SJCRH30 (cell line): Measurements from ENCODE around the gene RNU1-2. TPM values are rescaled to one million over a fixed set of nuclear protein-coding genes. Genes with fewer than 3 reads are reported as not detected.
"Not testable (repeated sequence)": the region's sequence is repeated elsewhere in the genome, so short reads cannot be mapped to it uniquely, and the experiment has no call there.

Source experiments
- DNase-seq, 2 experiments: peaks; one replicate each; pipeline ENCODE4 v3.0.0-alpha.2; 2015 to 2020
- H3K27ac ChIP-seq: fragments of 250-450 bp; sonication (Bioruptor Pico); 2 replicates; pipeline ENCODE4 v1.5.1; 2020; ENCODE audit warnings: mild to moderate bottlenecking, moderate library complexity
- H3K27me3 ChIP-seq: fragments of 250-450 bp; sonication (Bioruptor Pico); 2 replicates; pipeline ENCODE4 v1.5.1; 2020; ENCODE audit warnings: mild to moderate bottlenecking, moderate library complexity
- H3K36me3 ChIP-seq: fragments of 250-450 bp; sonication (Bioruptor Pico); 2 replicates; pipeline ENCODE4 v1.5.1; 2020; ENCODE audit warnings: mild to moderate bottlenecking, moderate library complexity
- H3K4me1 ChIP-seq: fragments of 250-450 bp; sonication (Bioruptor Pico); 2 replicates; pipeline ENCODE4 v1.5.1; 2020; ENCODE audit warnings: mild to moderate bottlenecking, moderate library complexity
- H3K4me3 ChIP-seq: fragments of 250-450 bp; sonication (Bioruptor Pico); 2 replicates; pipeline ENCODE4 v1.5.1; 2020; ENCODE audit warnings: mild to moderate bottlenecking, moderate library complexity
- H3K9me3 ChIP-seq: fragments of 250-450 bp; sonication (Bioruptor Pico); replicated peaks from 2 replicates; pipeline ENCODE4 v1.5.1; 2020; ENCODE audit warnings: mild to moderate bottlenecking, moderate library complexity
- total RNA-seq: library from RNA; depleted of rRNA; stranded (reverse); fragments of >200 nt; shearing (Covaris generic); gene quantifications from 2 replicates; pipeline ENCODE4 v1.2.3, GENCODE V29; 2014; rRNA removed

RNU1-2 gene
- total RNA-seq, result under 0.01 TPM in 2 replicates

DNA sequence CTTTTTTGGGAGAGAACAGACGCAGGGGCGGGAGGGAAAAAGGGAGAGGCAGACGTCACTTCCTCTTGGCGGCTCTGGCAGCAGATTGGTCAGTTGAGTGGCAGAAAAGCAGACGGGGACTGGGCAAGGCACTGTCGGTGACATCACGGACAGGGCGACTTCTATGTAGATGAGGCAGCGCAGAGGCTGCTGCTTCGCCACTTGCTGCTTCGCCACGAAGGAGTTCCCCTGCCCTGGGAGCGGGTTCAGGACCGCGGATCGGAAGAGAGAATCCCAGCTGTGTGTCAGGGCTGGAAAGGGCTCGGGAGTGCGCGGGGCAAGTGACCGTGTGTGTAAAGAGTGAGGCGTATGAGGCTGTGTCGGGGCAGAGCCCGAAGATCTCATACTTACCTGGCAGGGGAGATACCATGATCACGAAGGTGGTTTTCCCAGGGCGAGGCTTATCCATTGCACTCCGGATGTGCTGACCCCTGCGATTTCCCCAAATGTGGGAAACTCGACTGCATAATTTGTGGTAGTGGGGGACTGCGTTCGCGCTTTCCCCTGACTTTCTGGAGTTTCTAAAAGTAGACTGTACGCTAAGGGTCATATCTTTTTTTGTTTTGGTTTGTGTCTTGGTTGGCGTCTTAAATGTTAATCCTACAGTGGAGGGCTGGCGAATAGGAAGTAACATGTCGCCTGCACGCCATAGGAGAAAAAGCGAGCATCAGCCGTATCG is at the start of gene RNU1-2:
Gene RNU1-2, plus strand, starts transcription at position 383 of the 718 bp plus-strand sequence.
- not testable (repeated sequence) for H3K36me3 ChIP-seq, H3K4me1 ChIP-seq, H3K27me3 ChIP-seq, H3K9me3 ChIP-seq
- peak; percentile 96 to 98 for DNase-seq
- peak within 1 kb of the TSS; percentile 92 for H3K27ac ChIP-seq
- H3K4me3 ChIP-seq, result peak within 1 kb of the TSS; percentile 60

DNA sequence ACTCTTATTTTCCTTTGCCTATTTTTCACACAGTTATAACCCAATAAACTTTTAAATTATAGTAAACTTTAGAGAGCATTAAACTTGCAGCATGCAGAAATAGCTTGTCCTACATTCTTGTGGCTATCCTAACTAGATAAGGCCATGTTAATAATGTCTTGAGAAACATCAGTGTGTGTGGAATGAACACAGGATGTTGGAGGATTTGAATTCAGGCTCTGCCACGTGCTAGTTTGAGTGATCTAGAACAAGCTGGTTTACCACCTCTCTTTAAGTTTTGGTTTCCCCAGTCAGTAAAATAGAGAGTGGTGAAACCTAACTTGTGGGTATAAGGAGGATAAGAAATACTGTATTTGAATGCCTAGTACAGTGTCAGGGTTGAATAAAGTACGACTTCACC is 39.6 kb upstream of the RNU1-2 start:
- not testable (repeated sequence) for H3K4me3 ChIP-seq, H3K27ac ChIP-seq, H3K36me3 ChIP-seq

DNA sequence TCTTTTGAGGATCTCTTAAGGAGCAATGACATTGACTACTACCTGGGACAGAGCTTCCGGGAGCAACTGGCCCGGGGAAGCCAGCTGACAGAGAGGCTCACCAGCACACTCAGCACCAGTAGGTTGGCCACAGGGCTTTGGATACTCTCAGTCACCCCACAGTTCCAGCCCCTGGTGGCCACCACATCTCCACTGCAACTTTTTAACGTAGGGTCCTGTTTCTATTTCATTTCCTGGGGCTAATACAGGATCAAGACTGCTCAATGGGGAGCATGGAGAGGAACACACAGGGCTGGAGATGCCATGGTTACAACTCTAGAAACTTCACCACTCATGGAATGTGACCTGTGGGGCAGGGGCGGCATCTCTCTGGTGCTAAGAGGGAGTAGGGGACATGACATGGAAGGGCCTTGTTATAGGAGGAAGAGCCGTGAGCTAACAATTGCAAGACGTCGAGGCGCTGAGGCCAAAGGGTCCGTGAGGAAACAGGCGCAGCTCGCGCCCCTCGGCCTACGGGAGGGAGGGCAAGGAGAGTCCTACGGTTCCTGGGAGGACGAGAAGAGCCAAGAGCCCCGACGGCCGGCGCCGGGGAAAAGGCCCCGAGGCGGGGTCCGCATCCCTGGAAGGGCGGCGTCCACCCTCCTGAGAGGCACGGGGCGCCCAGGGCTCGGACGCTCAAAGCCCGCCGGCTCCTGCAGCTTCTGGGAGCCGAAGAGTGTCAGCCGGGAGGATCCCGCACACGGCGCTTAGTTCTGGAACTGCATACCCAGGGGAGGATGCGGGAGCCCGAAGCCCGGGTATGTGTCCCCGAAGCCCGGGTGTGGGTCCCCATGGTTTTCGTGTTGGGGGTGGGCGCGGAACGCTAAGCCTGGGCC is 36.4 kb upstream of the RNU1-2 start:
- not testable (repeated sequence) for H3K27me3 ChIP-seq, DNase-seq, H3K27ac ChIP-seq, H3K4me1 ChIP-seq, H3K36me3 ChIP-seq, H3K9me3 ChIP-seq, H3K4me3 ChIP-seq

More for the DNA sequence above, 39.6 kb upstream of the RNU1-2 start:
- H3K27me3 ChIP-seq, H3K4me1 ChIP-seq, H3K9me3 ChIP-seq, DNase-seq: not testable (repeated sequence)

DNA sequence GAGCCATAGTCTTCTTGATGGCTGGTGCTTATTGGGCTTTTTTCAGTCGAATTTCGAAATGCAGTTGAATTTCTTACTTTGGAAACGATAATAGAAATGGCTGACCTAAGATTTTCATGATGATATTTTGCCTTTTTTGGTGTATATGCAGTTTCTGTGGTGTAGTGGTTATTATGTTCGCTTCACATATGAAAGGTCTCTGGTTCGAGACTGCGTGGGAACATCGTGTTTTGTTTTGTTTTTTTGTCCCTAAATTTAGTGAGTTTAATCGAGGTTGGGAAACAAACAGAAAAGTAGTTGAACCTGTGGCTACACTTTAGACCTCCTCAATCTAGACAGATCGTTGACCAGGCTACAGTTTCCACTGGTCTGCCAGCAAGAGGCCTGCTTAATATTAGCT is 35.7 kb upstream of the RNU1-2 start:
- not testable (repeated sequence) for H3K36me3 ChIP-seq, H3K27ac ChIP-seq, H3K27me3 ChIP-seq, H3K4me3 ChIP-seq, DNase-seq, H3K9me3 ChIP-seq, H3K4me1 ChIP-seq

DNA sequence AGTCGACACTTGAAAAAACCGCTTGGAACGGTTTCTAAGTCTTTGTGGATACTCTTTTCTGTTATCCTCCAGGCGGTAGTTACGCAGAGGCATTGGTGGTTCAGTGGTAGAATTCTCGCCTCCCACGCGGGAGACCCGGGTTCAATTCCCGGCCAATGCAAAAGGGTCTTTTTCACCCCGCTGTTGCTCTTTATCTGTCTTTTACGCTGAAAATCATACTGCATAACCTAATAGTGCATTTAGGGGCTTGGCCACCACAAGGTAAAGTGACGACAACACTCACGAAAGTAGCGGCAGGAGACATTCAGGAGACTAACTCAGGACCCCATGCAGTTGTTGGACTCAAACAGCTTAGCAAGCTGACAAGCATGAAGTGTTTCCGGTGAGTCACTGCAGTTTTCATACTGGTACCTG is 33.9 kb upstream of the RNU1-2 start:
- not testable (repeated sequence) for H3K4me3 ChIP-seq, H3K36me3 ChIP-seq

GRCh38 chr1:16862415-16862814 is 33.4 kb upstream of the RNU1-2 start:
- H3K27ac ChIP-seq, H3K36me3 ChIP-seq, H3K4me3 ChIP-seq, H3K4me1 ChIP-seq, DNase-seq, H3K9me3 ChIP-seq, H3K27me3 ChIP-seq: not testable (repeated sequence)

More for the DNA sequence above, 33.9 kb upstream of the RNU1-2 start:
- peak; percentile 52 to 63 for DNase-seq
- not testable (repeated sequence) for H3K4me1 ChIP-seq, H3K27me3 ChIP-seq, H3K9me3 ChIP-seq, H3K27ac ChIP-seq

DNA sequence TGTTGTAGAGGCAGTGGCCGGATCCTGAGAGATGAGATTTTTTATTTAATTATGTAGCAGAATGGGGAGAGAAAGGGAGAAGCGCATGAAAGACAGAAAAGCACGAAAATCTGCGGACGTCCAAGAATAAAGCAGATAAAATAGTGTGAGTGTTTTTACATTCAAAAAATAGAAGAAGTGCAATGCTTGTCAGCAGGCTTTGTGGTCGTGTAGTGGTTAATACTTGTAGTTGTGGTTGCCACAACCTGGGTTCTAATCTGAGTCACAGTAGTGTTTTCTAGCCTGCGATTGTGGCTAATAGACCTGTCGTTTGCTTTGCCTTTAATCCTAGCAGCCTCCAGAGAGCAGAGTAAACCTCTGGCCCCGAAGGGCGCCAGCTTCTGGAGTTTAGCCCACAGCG is 32.8 kb upstream of the RNU1-2 start:
- not testable (repeated sequence) for DNase-seq

GRCh38 chr1:16866926-16867707 is 28.7 kb upstream of the RNU1-2 start:
- not testable (repeated sequence) for H3K27me3 ChIP-seq, H3K27ac ChIP-seq, H3K4me1 ChIP-seq, DNase-seq, H3K36me3 ChIP-seq, H3K9me3 ChIP-seq, H3K4me3 ChIP-seq

More for the DNA sequence above, 32.8 kb upstream of the RNU1-2 start:
- H3K4me1 ChIP-seq, H3K27me3 ChIP-seq, H3K27ac ChIP-seq, H3K4me3 ChIP-seq, H3K36me3 ChIP-seq, H3K9me3 ChIP-seq: not testable (repeated sequence)

DNA sequence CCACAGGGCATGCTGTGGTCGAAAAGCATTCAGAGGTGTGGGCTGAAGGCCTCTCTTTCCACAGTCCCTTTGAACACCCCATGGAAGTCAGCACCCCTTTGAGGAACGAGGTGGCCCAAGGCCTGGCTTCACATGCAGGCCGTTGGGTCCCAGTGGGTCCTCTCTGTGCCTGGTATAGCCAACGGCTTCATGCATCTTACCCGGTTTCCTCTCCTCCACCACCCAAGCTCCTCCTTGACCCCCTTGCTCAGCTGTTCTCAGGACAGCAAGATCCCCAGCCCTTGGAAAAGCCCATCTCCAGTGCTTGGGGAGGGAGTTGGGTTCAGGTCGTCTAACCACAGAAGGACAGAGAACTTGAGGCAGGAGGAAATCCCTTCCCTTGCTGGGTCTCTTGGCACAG is 27.0 kb upstream of the RNU1-2 start:
- not testable (repeated sequence) for H3K4me3 ChIP-seq, H3K27me3 ChIP-seq, H3K9me3 ChIP-seq, DNase-seq, H3K27ac ChIP-seq, H3K36me3 ChIP-seq, H3K4me1 ChIP-seq

GRCh38 chr1:16869996-16870395 is 25.8 kb upstream of the RNU1-2 start:
- H3K9me3 ChIP-seq, H3K4me3 ChIP-seq, H3K27me3 ChIP-seq, DNase-seq, H3K27ac ChIP-seq, H3K4me1 ChIP-seq, H3K36me3 ChIP-seq: not testable (repeated sequence)

DNA sequence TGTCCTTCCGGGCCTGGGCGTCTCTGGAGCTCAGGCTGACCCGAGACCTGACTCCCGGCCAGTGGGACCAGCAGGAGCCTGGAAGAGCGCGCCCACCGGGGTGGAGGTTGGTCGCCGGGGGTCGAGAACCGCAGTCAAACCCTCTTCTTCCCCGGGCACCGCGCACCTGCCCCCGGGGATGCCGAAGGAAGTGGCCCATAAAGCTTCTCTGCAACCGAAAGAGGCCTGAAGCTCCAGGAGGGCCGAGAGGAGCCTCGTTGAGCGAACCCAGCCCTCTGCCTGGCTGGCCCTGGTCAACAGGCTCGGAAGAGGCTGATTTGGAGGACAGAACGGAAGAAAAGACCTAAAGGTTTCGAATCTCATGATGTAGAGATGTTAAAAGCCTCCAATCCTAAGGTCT is 24.6 kb upstream of the RNU1-2 start:
- not testable (repeated sequence) for H3K4me1 ChIP-seq, DNase-seq, H3K36me3 ChIP-seq, H3K9me3 ChIP-seq, H3K4me3 ChIP-seq, H3K27me3 ChIP-seq, H3K27ac ChIP-seq

DNA sequence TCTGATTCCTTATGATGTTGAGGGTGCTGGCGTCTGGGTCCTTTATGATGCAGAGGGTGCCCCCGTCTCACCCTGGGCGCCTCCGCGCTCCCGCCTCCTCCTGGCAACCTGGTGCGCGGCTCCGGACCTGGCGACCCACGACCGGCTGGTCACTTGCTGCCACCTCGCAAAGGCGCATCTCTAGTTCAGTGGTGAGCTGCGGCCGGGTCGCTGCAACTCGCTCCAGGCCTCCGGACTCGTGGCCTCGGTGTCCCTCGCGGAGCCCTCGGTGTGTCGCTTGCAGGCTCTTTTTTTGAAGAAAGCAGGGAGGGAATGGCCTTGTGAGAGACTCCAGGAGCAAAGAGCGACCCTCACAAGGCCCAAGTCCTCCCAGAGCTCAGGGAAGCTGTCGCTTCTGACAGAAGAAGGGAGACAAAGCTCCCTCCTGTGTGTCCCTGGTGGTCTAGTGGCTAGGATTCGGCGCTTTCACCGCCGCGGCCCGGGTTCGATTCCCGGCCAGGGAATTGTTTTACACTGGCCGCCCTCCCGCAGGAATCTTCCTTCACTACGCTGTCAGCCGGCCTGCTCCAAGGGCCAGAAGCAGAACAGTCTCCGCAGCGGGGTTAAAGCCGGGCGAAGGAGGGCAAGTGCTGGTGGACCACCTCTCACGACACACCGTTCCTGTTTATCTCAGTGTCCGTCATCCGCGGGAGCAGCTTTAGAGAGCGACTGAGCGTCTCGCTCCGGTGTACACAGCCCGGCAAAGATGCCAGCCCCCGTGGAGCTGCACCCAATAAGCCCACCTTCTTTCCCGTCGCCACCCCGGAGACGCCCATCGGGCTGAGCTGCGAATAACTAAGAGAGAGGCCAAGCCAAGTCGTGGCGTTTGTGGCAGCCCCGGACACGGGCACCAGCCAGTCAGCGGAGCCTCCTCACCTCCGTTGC is 23.4 kb upstream of the RNU1-2 start:
- not testable (repeated sequence) for DNase-seq, H3K36me3 ChIP-seq, H3K27ac ChIP-seq, H3K27me3 ChIP-seq, H3K4me3 ChIP-seq, H3K4me1 ChIP-seq, H3K9me3 ChIP-seq

GRCh38 chr1:16873076-16873879 is 22.5 kb upstream of the RNU1-2 start:
- H3K9me3 ChIP-seq, H3K4me1 ChIP-seq, H3K36me3 ChIP-seq, H3K27ac ChIP-seq, H3K4me3 ChIP-seq, H3K27me3 ChIP-seq, DNase-seq: not testable (repeated sequence)
